ENCODE data around the gene LMF1. TPM values are rescaled to one million over a fixed set of nuclear protein-coding genes. Genes with fewer than 3 reads are reported as not detected.

Gene LMF1
- polyA plus RNA-seq, 3 donors: 5.9 to 14.7 (median 10.6) TPM

DNA sequence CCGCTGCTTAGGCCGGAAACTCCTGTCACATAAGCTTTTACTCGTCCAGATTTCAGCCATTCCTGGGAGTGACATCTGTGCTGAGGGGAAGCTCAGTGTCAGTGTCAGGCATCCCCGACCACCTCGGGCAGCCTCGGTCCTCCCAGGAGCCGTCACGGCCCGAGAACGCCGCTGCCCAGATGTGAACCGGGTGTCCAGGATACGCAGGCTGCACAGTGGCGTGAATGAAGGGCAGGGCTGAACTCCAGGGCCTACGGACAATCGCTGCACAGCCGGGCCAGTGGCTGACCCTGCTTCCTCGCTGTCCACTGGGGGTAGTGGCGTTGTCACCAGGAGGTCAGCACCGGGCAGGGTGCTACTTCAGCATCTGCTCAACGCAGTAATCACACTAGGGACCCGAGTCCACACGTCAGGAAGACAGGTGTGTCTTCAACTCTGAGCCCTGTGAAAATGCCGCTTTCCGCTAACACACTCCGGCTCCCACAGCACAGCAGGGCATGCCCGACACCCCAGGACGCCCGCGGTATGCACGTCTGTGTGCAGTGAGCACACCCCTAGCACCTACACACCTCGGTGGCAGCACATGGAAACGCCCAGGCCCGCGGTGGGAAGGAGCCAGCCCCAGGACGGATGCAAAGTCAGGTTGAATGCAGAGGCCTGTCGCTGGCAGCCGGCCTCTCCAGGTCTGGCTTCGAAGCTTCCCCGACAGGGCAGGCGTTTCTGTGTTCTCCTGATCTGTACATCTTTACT lies 3.1 kb downstream of the LMF1 start:
- no peak overlapping the region for H3K27ac Mint-ChIP-seq
- peaks cover 22 to 54% of the 10 kb centered on the region in 2 donors for H3K9me3 ChIP-seq (replicated peaks in 1 of 2; ENCODE audit: control insufficient read depth in 1 of 2, insufficient read depth in 1 of 2, low read length in 2 of 2)
- H3K4me1 Mint-ChIP-seq: peaks cover 11% of the 10 kb centered on the region

DNA sequence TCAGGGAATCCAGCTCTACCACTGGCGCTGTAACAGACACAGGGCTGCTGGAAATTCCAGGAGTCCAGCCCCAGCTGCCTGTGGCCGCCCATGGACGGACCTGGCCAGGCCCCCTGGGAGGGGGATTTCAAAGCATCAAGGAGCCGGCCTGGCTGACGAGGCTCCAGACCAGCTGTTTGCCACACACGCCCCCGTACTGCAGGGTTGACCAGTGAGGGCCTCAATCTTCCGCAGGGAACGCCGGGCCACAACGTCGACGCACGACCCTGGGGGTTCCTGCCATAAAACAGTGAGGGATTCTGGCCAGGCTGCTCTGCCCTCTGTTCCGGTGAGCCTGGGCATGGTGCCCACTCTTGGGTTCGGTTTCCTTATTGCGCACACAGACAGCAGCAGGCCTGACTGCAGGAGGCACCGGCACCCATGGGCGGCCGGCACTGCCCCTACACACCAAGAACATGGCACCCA lies 3.7 kb downstream of the LMF1 start:
- peaks cover 2 to 20% of the 10 kb centered on the region in 2 donors for H3K36me3 ChIP-seq (replicated peaks in 1 of 2; ENCODE audit: control insufficient read depth in 1 of 2, insufficient read depth in 2 of 2, low read length in 2 of 2)
- Mint-ChIP-seq H3K4me3 (no peak overlapping the region), H3K4me1 (peaks cover 11% of the 10 kb centered on the region)

More for the DNA sequence above, 3.1 kb downstream of the LMF1 start:
- peaks cover 8 to 12% (median 10%) of the 10 kb centered on the region in 3 donors for H3K27me3 Mint-ChIP-seq (ENCODE audit: low read depth in 3 of 3)
- no peak for DNase-seq
- Histone ChIP-seq H3K79me2 (ENCODE audit: insufficient read depth, low read length) (no peaks in the 10 kb centered on the region), H3K4me3 (replicated peaks in 1 of 3; ENCODE audit: low read depth in 2 of 3, low read length in 3 of 3) (no peak overlapping the region), H3K9ac (ENCODE audit: insufficient read depth, low read length, poor library complexity, severe bottlenecking) (no peak overlapping the region), H3K4me2 (replicated peaks; ENCODE audit: extremely low read depth, low read length, poor library complexity, severe bottlenecking) (no peak overlapping the region), H3K27ac (ENCODE audit: low read depth in 1 of 2, low read length in 2 of 2) (no peak overlapping the region), H2AFZ (ENCODE audit: insufficient read depth, low read depth, low read length, poor library complexity, severe bottlenecking) (no peak overlapping the region), H3K4me1 (ENCODE audit: control insufficient read depth in 1 of 2, insufficient read depth in 2 of 2, low read length in 2 of 2) (peaks cover 12 to 21% of the 10 kb centered on the region in 2 donors), H3K36me3 (replicated peaks in 1 of 2; ENCODE audit: control insufficient read depth in 1 of 2, insufficient read depth in 2 of 2, low read length in 2 of 2) (peaks cover 2 to 20% of the 10 kb centered on the region in 2 donors), H4K20me1 (ENCODE audit: insufficient read depth, low read length) (no peaks in the 10 kb centered on the region), H3K27me3 (ENCODE audit: control insufficient read depth in 2 of 2, insufficient read depth in 2 of 2, low read length in 2 of 2) (peaks cover 0 to 14% of the 10 kb centered on the region in 2 donors)
- H3K4me3 Mint-ChIP-seq: no peak overlapping the region
- H3K36me3 Mint-ChIP-seq: peaks cover 21 to 37% of the 10 kb centered on the region in 2 donors
- peaks cover 22 to 50% (median 26%) of the 10 kb centered on the region in 7 donors for H3K9me3 Mint-ChIP-seq
- TF ChIP-seq, protein P1, sequence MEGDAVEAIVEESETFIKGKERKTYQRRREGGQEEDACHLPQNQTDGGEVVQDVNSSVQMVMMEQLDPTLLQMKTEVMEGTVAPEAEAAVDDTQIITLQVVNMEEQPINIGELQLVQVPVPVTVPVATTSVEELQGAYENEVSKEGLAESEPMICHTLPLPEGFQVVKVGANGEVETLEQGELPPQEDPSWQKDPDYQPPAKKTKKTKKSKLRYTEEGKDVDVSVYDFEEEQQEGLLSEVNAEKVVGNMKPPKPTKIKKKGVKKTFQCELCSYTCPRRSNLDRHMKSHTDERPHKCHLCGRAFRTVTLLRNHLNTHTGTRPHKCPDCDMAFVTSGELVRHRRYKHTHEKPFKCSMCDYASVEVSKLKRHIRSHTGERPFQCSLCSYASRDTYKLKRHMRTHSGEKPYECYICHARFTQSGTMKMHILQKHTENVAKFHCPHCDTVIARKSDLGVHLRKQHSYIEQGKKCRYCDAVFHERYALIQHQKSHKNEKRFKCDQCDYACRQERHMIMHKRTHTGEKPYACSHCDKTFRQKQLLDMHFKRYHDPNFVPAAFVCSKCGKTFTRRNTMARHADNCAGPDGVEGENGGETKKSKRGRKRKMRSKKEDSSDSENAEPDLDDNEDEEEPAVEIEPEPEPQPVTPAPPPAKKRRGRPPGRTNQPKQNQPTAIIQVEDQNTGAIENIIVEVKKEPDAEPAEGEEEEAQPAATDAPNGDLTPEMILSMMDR (IDR thresholded peaks at IDR 0.05): no peak
- WGBS (ENCODE audit: insufficient coverage): 95% methylated on average over 38 of the region's 41 CpGs
- intact Hi-C loops (cut with micrococcal nuclease): no loop called here

More for the DNA sequence above, 3.7 kb downstream of the LMF1 start:
- H4K20me1 ChIP-seq (ENCODE audit: insufficient read depth, low read length): no peaks in the 10 kb centered on the region
- no peaks in the 10 kb centered on the region for H3K79me2 ChIP-seq (ENCODE audit: insufficient read depth, low read length)
- H3K9me3 ChIP-seq (replicated peaks in 1 of 2; ENCODE audit: control insufficient read depth in 1 of 2, insufficient read depth in 1 of 2, low read length in 2 of 2): peaks cover 22 to 60% of the 10 kb centered on the region in 2 donors
- no peak overlapping the region for H3K9ac ChIP-seq (ENCODE audit: insufficient read depth, low read length, poor library complexity, severe bottlenecking)
- peaks cover 0 to 8% of the 10 kb centered on the region in 2 donors for H3K27me3 ChIP-seq (ENCODE audit: control insufficient read depth in 2 of 2, insufficient read depth in 2 of 2, low read length in 2 of 2)
- Mint-ChIP-seq H3K36me3 (peaks cover 21 to 37% of the 10 kb centered on the region in 2 donors), H3K9me3 (peaks cover 22 to 54% (median 28%) of the 10 kb centered on the region in 7 donors), H3K27me3 (ENCODE audit: low read depth in 3 of 3) (peaks cover 7 to 10% (median 7%) of the 10 kb centered on the region in 3 donors), H3K27ac (no peak overlapping the region)
- 96% methylated on average over 16 of the region's 20 CpGs for WGBS (ENCODE audit: insufficient coverage)
- no peak for DNase-seq
- H3K4me2 ChIP-seq (replicated peaks; ENCODE audit: extremely low read depth, low read length, poor library complexity, severe bottlenecking): no peak overlapping the region
- no peak overlapping the region for H3K27ac ChIP-seq (ENCODE audit: low read depth in 1 of 2, low read length in 2 of 2)
- no peak overlapping the region for H2AFZ ChIP-seq (ENCODE audit: insufficient read depth, low read depth, low read length, poor library complexity, severe bottlenecking)
- H3K4me3 ChIP-seq (replicated peaks in 1 of 3; ENCODE audit: low read depth in 2 of 3, low read length in 3 of 3): no peak overlapping the region
- peaks cover 12 to 21% of the 10 kb centered on the region in 2 donors for H3K4me1 ChIP-seq (ENCODE audit: control insufficient read depth in 1 of 2, insufficient read depth in 2 of 2, low read length in 2 of 2)
- intact Hi-C loops (cut with micrococcal nuclease): no loop called here
- TF ChIP-seq, protein P1 (IDR thresholded peaks at IDR 0.05): no peak

Data from CD14-positive monocyte (primary cell).